Stimulated activated CD4-positive, alpha-beta T cell treated with anti-CD3 and anti-CD28 coated beads, TNF-alpha, amount 100 ng/mL, for 48 hours (primary cell): Measurements from ENCODE around the gene AMMECR1.

Experiments
- DNase-seq, 3 donors: peaks; one replicate each; pipeline ENCODE4 v3.0.0-alpha.2; 2020; ENCODE audit warnings: low read depth in 3 of 3

Gene AMMECR1

DNA sequence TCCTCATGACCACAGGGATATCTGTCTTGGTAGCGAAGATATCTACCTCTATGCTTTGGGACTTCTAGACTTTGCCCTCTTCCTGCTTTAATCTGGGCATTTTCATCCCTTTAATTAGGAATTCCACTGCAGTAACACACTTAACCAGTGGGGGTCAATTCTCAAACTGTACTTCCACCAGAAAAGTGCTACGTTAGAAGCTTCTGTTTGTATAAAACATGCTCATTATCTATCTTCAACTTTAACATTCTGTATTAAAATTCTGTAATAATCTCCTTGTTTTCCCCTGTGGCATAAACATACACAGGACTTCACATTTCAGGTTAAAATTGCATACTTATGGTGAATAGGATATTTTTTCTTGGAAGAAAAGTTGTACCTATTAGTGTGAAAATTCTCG, 105.6 kb downstream of the AMMECR1 start:
- no peak for DNase-seq

GRCh38 chrX:110211340-110211739, 106.5 kb downstream of the AMMECR1 start:
- DNase-seq = no peak

DNA sequence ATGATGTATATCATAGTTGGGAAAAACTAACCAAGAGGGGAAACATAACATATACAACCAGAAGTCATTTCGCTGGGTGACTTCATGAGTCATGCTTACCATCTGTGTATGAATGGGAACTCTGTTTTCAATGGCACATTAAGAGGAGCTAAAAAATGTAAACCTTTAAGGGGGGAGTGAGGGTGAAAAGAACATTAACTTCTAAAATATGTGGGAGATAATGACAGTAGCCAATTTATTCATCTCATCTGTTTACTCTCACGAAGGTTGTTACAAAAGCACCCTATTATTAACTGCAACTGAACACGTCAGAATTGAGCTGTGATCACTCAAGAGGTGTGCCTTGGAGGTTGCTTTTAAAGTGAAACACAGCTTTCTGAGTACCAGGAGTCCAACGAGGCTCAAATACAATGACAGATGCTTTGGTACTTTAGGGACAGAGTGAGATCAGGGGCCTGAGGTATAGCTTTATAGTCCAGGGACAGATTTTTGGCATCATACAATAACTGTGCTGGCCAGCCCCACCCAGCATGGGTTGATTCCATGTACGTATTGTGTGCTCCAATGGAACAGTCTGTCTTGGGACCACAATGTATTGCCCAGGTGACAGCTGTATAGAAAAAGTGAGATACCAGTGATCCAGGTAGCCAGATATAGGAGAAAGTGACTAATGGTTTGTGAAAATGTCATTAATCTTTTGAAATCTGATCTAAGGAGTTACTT, 107.3 kb downstream of the AMMECR1 start:
- no peak for DNase-seq

DNA sequence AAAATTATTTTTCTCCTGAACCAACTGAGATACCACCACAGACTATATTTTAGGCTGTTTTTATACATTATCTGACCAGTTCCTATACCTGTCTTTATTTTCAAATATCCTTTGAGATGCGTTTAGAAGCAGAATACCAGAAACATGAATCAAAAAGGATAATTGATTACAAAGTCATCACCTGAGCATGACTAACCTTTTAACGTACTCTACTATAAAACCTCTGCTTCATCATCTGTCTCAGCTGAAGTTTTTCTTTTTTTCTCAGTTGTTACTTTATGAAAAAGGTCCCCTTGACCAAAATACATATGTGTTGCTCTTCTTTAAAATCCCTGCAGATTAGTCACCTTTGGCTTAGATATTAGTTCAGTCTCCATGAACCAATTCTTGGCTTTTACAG, 109.8 kb downstream of the AMMECR1 start:
- no peak for DNase-seq

- DNase-seq = no peak
Measured at GRCh38 chrX:110204986-110205385, 112.9 kb downstream of the AMMECR1 start.

- no peak for DNase-seq
Measured at GRCh38 chrX:110201799-110202198, 116.1 kb downstream of the AMMECR1 start.

GRCh38 chrX:110194977-110195376, 122.9 kb downstream of the AMMECR1 start:
- DNase-seq = no peak

- no peak for DNase-seq
Measured at GRCh38 chrX:110192516-110192915, 125.4 kb downstream of the AMMECR1 start.

GRCh38 chrX:110188701-110189558, 129.0 kb downstream of the AMMECR1 start:
- no peak for DNase-seq

DNA sequence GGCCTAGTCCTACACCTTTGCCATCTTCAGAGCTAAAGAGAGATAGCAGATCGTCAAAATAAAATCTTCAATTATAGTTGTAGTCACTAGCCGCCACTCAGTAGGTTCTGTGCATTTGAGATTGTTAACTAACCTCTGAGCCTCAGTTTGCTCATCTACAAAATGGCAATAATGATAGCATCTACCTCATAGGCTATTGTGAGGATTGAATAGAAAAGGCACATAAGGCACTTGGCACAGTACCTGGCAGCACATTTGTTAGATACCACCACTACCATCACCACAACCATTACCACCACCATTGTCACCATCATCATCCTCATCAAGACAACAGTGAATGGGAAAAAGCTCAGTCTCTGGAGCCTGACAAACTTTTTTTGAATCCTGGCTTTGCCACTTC, 134.6 kb downstream of the AMMECR1 start:
- no peak for DNase-seq

DNA sequence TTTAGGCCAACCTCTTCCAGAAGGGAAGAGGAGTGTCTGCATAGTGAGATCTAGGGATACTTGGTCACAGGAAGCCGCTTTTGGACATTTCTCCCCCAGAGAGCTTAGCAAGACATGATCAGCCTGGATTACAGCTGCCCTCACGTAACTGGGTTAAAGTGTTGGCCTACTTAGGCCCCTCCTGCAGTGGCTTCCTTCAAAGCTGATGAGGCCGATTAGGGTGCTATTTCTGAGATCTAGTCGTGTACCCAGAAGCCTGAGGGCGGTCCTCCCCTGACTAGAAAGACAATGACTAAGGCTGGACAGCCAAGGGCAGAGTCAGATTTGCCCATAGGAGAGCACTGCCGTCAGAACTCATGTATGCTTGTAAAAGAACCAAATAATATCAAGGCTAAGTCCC, 135.0 kb downstream of the AMMECR1 start:
- DNase-seq = no peak

- no peak for DNase-seq
Measured at GRCh38 chrX:110182362-110182761, 135.5 kb downstream of the AMMECR1 start.

GRCh38 chrX:110181459-110182137, 136.3 kb downstream of the AMMECR1 start:
- DNase-seq = no peak

DNA sequence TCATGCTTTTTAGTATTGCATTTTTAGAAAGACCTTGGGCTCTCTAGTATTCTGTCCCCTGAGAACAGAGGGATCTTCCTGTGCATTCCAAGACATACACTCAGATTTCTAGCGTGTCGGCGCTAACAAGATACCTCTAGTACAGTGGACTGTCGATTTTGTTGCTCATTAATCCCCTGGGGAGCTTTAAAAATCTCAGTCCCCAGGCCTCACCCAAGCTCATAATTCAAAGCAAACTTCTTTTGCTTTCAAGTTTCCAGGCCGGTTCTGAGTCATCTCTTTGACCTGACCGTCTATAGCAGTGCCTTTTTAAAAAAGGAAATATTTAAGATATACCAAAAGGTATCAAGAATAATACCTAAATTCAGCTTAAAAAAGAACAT, 137.0 kb downstream of the AMMECR1 start:
- DNase-seq = no peak

- no peak for DNase-seq
Measured at GRCh38 chrX:110180176-110180927, 137.5 kb downstream of the AMMECR1 start.

- no peak for DNase-seq
Measured at GRCh38 chrX:110178179-110178865, 139.6 kb downstream of the AMMECR1 start.

DNA sequence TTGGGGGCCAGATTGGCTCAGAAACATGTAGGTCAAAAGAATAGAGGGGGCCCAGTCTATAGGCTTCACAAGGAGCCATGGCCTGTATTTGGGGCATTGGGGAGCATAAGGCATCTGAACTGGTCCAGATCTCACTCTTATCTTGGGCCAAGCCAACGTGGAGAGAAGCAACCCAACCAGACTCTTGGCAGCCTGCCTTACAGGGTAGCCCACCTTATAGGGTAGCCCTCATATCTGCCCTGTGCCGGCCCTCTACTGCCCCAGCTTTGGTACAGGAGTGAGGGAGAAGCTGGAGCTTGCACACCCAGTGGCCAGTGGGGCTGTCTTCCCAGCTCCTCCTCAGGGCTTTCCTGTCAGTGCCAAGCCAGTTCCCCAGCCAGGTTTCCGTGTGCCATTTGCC, 142.2 kb downstream of the AMMECR1 start:
- DNase-seq = no peak

DNA sequence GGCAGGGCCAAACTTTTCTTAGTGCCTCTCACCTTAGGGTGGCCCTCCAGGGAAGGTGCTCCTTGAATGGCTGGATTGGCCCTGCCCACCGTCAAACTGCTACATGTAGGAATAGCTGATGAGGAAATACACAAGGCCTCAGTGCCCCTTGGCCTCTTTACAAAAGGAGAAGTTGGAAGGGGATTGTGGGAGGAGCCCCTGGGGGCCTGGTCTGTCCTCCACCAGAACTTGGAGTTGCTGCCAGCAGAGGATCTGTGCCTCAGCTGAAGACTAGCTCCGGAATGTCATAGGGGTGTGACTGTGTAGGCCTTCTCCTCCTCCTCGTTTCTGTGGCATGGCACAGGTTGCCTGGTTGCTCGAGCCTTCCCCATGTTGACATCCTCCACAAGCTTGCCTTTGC, 142.7 kb downstream of the AMMECR1 start:
- no peak for DNase-seq

DNA sequence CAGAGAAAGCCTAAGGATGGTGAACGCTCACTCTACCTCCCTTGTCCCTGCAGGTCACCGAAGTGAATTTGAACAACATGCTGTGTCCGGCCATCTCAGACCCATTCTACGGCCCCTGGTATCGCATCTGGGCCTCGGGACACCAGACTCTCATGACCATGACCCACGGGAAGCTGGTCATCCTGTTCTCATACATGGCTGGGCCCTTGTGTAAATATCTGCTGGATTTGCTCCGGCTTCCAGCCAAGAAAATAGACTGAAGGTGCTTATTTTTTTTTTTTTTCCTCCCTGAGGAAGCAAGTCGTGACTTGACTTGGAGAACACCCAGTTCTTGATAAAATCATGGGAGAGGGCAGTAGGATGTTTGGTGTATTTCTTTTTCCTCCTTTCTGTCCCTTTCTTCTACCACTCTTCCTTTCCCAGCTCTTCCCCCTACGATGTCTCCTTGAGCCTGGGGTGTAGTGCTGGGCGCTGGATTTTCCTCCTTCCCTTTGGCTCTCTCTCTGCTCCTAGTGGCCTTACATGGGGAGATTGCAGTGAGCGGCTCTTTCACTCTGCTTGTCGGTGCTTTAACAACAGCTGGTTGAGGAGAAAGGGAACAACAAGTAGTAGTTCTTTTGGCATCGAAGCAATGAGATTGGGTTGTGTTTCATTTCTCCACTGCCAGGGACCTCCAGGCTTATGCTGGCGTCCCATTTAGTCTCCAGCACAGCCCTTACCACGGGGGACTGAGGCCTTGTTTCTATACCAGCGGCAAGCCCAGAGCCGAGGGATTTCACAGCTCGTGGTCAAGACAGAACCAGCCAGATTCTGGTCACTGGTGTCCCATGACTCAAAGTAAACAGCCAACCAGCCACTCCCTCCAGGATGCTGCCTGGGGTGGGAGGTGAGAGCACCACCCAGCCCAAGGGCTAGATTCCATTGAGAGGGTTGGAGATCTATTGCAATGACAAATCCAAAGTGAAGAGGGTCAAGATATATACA, 144.4 kb downstream of the AMMECR1 start:
- DNase-seq = no peak

DNA sequence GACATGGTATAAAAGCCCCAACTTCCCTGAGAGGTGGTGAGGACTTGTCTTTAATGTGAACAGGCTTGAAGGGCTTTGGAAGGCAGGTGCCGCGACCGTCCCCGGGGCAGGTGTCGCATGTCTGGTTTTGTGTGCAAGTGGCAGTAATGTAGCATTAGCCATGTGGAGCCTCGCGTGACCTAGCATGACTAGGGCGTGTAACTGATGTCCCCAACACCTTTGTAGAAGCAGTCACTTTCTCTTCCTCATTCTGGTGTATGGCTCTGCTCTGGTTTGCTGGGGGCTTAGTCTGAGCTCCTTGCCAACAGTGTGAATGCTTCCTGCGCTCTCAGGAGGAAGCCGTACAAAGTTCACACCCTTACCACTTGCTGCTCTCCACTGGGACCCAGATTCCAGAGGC, 145.7 kb downstream of the AMMECR1 start:
- no peak for DNase-seq
